DOHH2 (cell line): ENCODE measurements around the gene A1BG.

Source experiments
- EZH2phosphoT487 ChIP-seq: fragments of 200-600 bp; sonication (generic); IDR thresholded peaks from 2 replicates; pipeline ENCODE4 v1.6.1; 2017; ENCODE audit warnings: borderline replicate concordance, mild to moderate bottlenecking, antibody characterized with exemption, low read length, moderate library complexity, mixed read lengths
- TF ChIP-seq, protein P1 (sequence below): fragments of 200-600 bp; sonication (generic); IDR thresholded peaks from one replicate; pipeline ENCODE4 v1.5.1; 2014; ENCODE audit warnings: antibody characterized with exemption, mild to moderate bottlenecking, low read depth, low read length; ENCODE audit not compliant: poor library complexity, severe bottlenecking

DNA sequence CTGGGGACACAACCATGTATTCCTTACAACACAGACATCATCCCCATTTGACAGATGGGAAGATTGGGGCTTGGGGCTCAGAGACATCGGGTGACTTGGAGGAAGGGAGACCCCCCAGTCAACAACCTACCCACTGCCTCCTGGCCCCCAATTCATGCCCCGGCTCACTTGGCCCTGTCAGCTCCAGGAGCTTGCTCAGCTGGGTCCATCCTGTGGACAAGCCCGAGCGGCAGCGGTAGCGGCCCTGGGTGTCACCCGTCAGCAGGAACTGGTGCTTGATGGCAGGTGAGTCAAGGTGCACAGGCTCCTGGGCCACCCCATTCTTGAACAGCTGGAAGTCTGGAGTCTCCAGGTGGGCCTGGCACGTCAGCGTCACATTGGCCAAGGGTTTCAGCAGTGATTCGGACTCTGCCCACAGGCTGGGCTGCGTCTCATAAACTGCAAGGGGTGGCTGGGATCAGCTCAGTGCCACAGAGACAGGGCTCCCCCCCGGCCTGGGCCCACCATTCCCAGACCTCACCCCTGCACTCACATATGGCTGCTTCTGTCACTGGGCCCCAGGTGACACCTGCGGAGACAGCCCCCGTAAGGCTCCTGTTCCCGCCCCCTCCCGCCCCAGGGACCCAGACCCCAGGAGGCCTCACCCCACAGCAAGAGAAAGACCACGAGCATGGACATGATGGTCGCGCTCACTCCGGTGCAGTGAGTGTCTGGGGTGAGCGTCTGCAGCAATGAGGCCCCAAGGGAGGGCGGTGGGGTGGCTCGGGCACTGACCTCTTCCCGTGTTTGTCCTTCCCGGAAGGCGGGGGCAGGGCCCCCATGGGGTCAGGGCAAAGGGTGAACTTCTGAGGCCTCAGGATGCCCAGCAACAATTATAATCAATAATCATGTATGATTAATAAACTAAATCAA is at the start of gene A1BG:
- TF ChIP-seq, protein P1, sequence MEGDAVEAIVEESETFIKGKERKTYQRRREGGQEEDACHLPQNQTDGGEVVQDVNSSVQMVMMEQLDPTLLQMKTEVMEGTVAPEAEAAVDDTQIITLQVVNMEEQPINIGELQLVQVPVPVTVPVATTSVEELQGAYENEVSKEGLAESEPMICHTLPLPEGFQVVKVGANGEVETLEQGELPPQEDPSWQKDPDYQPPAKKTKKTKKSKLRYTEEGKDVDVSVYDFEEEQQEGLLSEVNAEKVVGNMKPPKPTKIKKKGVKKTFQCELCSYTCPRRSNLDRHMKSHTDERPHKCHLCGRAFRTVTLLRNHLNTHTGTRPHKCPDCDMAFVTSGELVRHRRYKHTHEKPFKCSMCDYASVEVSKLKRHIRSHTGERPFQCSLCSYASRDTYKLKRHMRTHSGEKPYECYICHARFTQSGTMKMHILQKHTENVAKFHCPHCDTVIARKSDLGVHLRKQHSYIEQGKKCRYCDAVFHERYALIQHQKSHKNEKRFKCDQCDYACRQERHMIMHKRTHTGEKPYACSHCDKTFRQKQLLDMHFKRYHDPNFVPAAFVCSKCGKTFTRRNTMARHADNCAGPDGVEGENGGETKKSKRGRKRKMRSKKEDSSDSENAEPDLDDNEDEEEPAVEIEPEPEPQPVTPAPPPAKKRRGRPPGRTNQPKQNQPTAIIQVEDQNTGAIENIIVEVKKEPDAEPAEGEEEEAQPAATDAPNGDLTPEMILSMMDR: no peak
- no peak for TF ChIP-seq EZH2phosphoT487
